Right lobe of liver (tissue), 6 donors: ENCODE data around the gene ESYT2. TPM values are rescaled to one million over a fixed set of nuclear protein-coding genes. Genes with fewer than 3 reads are reported as not detected.

Experiments
- ATAC-seq, 4 donors: fragments of 200-7000 bp; cut with Tn5 transposase; one replicate each; pipeline ENCODE4 v1.9.1; 2020; ENCODE audit warnings: mild to moderate bottlenecking in 4 of 4, moderate library complexity in 4 of 4
- DNase-seq, 3 donors: peaks; one replicate each; pipeline ENCODE4 v3.0.0-alpha.2; 2020
- H3K27ac ChIP-seq, 3 donors: fragments of 200-600 bp; one replicate each; pipeline ENCODE4 v1.8.0; 2022
- H3K27me3 ChIP-seq, 2 donors: fragments of 200-600 bp; one replicate each; pipeline ENCODE4 v1.8.0; 2022
- H3K36me3 ChIP-seq, 4 donors: fragments of 200-600 bp; sonication (generic) in 1 of 4; one replicate each; pipeline versions ENCODE4 v1.5.1 to v1.8.0; 2017 to 2022; ENCODE audit warnings: control low read depth in 1 of 4
- H3K4me1 ChIP-seq, 4 donors: fragments of 200-600 bp; sonication (generic) in 1 of 4; one replicate each; pipeline versions ENCODE4 v1.5.1 to v1.8.0; 2017 to 2022; ENCODE audit warnings: control low read depth in 1 of 4
- H3K4me3 ChIP-seq, 3 donors: fragments of 200-600 bp; one replicate each; pipeline ENCODE4 v1.8.0; 2022
- H3K9me3 ChIP-seq, 4 donors: fragments of 200-600 bp; sonication (generic) in 1 of 4; one replicate each; pipeline versions ENCODE4 v1.5.1 to v1.8.0; 2017 to 2022; ENCODE audit warnings: control low read depth in 1 of 4
- POLR2A ChIP-seq: fragments of 450-650 bp; IDR thresholded peaks from one replicate; pipeline ENCODE4 v1.6.1; 2017; ENCODE audit warnings: antibody characterized with exemption, mild to moderate bottlenecking
- WGBS: methylation state at CpG from one replicate; pipeline ENCODE4 v1.1.6; 2018; ENCODE audit warnings: low coverage, low lambda C conversion rate; ENCODE audit not compliant: insufficient coverage; ENCODE audit errors: missing lambda C conversion rate; 5-methylcytosine and 5-hydroxymethylcytosine counted together
- intact Hi-C, 2 donors: fragments of 100-400 bp; cut with DNase I; formaldehyde crosslinking; loops; one replicate each; pipeline versions ENCODE4 v1.11.2 to v1.14.1; 2022
- total RNA-seq, 6 experiments: library from RNA; depleted of rRNA in 2 of 6; stranded (reverse); fragments of >200 nt in 2 of 6; fragmentation: NEBNext Ultra II Directional in 3 of 6; extraction: Animal tissue kit (Norgen Biotek cat#: 25700) in 3 of 6; gene quantifications; one replicate each; pipeline versions ENCODE4 v1.1.0 to v1.2.4, GENCODE V29; 2016 to 2023
- TF ChIP-seq, protein P1 (sequence below), 4 donors: fragments of 200-600 bp in 3 of 4; fragments of 450-650 bp in 1 of 4; IDR thresholded peaks; one replicate each; pipeline versions ENCODE4 v1.5.1 to v1.8.0; 2016 to 2022; ENCODE audit warnings: antibody characterized with exemption in 4 of 4, mild to moderate bottlenecking in 2 of 4
- donor health status: DM: no; HTN: yes; CAD: no.
- donor health status: DM: no; HTN: no; CAD: no.
- donor health status: DM: no; HTN: no; CAD: no.
- donor health status: DM: no; HTN: yes; CAD: no.
- donor health status: DM: no; HTN: yes; CAD: no.

Gene ESYT2
- total RNA-seq, 6 experiments from 2014 or later = 19.7 to 28.7 (median 24.2) TPM

DNA sequence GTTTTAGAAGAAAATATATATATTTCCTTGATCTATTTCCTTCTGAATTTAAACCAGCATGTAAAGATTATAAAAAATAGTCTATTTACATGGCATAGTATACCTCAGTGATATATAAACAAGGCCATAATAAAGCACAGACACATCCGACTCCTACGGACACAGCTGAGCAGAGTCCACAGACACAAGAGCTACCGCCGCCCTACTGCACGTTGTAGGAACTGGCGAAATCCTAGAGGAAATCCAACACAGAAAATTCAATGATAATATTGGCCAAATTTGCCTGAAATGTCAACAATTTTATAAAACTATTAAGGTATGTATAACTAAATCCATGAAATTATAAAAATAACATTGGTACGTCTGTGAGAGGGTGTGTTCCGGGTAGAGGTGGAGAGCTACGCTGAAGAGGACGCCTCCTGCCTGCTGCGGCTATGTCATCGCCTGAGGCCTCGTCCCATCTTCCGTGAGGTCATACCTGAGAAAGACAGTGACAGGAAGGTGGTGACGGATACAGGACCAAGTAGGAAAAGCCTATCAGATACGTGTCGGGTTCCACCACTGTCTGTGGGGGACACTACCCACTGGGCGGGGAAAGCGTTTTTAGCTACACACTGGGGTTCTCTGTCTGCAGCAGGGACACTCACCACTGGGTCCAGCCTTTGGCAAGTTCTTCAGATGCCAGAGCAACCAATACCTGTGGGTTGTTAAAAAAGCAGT is 95.4 kb downstream of the ESYT2 start:
- H3K9me3 ChIP-seq = no peaks in the 10 kb centered on the region
- ATAC-seq (no peak), DNase-seq (no peak)
- H3K4me3 ChIP-seq = no peak overlapping the region
- intact Hi-C loops = no loop called here
- 91% methylated on average over 14 of the region's 19 CpGs for WGBS
- H3K4me1 ChIP-seq = no peaks in the 10 kb centered on the region
- peaks cover 0 to 21% (median 4%) of the 10 kb centered on the region in 4 donors for H3K36me3 ChIP-seq
- TF ChIP-seq POLR2A = no peak
- TF ChIP-seq, protein P1, sequence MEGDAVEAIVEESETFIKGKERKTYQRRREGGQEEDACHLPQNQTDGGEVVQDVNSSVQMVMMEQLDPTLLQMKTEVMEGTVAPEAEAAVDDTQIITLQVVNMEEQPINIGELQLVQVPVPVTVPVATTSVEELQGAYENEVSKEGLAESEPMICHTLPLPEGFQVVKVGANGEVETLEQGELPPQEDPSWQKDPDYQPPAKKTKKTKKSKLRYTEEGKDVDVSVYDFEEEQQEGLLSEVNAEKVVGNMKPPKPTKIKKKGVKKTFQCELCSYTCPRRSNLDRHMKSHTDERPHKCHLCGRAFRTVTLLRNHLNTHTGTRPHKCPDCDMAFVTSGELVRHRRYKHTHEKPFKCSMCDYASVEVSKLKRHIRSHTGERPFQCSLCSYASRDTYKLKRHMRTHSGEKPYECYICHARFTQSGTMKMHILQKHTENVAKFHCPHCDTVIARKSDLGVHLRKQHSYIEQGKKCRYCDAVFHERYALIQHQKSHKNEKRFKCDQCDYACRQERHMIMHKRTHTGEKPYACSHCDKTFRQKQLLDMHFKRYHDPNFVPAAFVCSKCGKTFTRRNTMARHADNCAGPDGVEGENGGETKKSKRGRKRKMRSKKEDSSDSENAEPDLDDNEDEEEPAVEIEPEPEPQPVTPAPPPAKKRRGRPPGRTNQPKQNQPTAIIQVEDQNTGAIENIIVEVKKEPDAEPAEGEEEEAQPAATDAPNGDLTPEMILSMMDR (IDR thresholded peaks at IDR 0.05) = no peak
- H3K27me3 ChIP-seq = no peaks in the 10 kb centered on the region
- no peak overlapping the region for H3K27ac ChIP-seq

DNA sequence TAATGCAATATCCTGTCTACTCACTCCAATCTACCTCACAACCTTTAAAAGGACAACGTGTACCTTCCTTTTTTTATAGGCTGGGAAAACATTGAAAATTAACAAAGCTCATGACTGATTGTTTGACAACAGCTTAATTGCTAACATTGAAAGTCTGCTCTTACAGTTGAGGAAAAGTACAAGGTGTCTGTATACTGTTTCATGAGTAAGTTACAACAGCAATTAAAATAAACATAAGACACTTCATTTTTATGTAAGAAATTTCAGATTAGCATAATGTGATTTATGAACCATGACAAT is 96.1 kb downstream of the ESYT2 start:
- Histone ChIP-seq H3K4me1 (no peaks in the 10 kb centered on the region), H3K4me3 (no peak overlapping the region), H3K9me3 (no peaks in the 10 kb centered on the region), H3K36me3 (peaks cover 0 to 14% (median 4%) of the 10 kb centered on the region in 4 donors), H3K27ac (no peak overlapping the region), H3K27me3 (no peaks in the 10 kb centered on the region)
- WGBS = 50% methylated on average over 1 of the region's 1 CpG
- TF ChIP-seq, protein P1 (IDR thresholded peaks at IDR 0.05) = no peak
- no peak for TF ChIP-seq POLR2A
- ATAC-seq (no peak), DNase-seq (no peak)
- intact Hi-C loops = no loop called here

DNA sequence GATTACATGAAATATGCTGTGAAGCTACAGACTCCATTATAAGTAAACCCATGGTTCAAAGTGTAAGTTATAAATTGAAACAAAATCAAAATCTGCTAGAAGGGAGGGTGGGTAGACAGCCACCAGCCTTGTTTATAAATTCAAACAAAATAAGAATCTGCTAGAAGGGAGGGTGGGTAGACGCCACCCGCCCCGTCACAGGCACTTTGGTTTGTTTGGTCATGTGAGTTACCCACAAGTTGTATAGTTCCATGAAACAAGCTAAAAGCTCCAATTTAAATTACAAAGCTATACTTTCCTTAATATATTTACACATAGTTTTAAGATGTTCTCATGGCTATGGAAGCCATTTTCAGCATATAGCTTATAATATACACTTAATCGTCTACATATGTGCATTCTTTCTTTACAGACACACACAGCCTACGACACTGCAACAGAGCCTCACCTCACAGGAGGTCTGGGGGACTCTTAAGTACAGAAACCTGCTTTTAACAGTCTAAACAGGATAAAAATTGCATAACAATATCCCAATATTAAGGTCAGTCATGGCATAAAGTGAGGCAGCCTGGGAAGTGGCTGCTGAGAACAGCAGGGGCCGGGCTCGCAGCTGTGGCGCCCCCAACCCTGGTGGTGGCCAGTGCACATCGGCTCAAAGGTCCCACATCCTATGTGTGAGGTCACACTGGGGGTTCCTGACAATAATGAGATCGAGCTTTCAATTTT is 96.7 kb downstream of the ESYT2 start:
- WGBS = 82% methylated on average over 8 of the region's 10 CpGs
- TF ChIP-seq, protein P1 (IDR thresholded peaks at IDR 0.05) = no peak
- TF ChIP-seq POLR2A = no peak
- Histone ChIP-seq H3K36me3 (peaks cover 0 to 10% (median 4%) of the 10 kb centered on the region in 4 donors), H3K27ac (no peak overlapping the region), H3K4me1 (no peaks in the 10 kb centered on the region), H3K4me3 (no peak overlapping the region), H3K9me3 (no peaks in the 10 kb centered on the region), H3K27me3 (no peaks in the 10 kb centered on the region)
- DNase-seq = no peak
- no peak for ATAC-seq
- intact Hi-C loops = no loop called here

DNA sequence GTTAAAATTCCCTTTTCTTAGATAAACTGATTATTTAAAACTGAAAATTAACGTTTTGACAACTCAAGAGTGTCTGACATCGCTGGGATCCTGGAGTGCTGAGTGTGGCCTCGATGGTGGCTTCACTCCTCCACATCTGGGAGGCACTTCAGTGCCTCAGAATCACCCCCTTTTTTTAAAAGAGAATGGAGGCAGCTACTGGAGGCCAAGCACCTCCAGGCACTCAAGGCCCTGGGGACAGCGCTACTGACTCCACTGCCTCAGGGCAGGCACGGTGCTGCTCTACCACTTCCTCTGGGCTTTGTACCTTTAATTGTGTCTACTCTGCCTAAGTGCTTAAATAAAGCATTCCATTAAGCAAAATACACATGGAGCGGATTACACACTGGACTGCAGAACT is 97.5 kb downstream of the ESYT2 start:
- no peak overlapping the region for H3K27ac ChIP-seq
- H3K4me1 ChIP-seq = no peaks in the 10 kb centered on the region
- H3K9me3 ChIP-seq = no peaks in the 10 kb centered on the region
- DNase-seq = no peak
- peaks cover 0 to 4% (median under 1%) of the 10 kb centered on the region in 4 donors for H3K36me3 ChIP-seq
- no peak for ATAC-seq
- H3K4me3 ChIP-seq = no peak overlapping the region
- WGBS = 92% methylated on average over 6 of the region's 6 CpGs
- TF ChIP-seq POLR2A = no peak
- TF ChIP-seq, protein P1 (IDR thresholded peaks at IDR 0.05) = no peak
- intact Hi-C loops = no loop called here
- no peaks in the 10 kb centered on the region for H3K27me3 ChIP-seq
